GM23338 (cell line): ENCODE measurements around the gene PCSK5.

Source experiments
- CREB1 ChIP-seq: fragments of 250-450 bp; sonication (Bioruptor Pico); IDR thresholded peaks from 2 replicates; pipeline ENCODE4 v1.5.0; 2020; ENCODE audit warnings: low read depth, mild to moderate bottlenecking, moderate library complexity
- CTCF ChIP-seq, 2 experiments: fragments of 200-600 bp in 1 of 2; sonication (generic) in 1 of 2; conservative IDR thresholded peaks; 2 replicates each; pipeline versions ENCODE4 v1.5.1 to v1.6.1; 2016 to 2017; ENCODE audit warnings: antibody characterized with exemption in 2 of 2, low read depth in 2 of 2, mild to moderate bottlenecking in 2 of 2, moderate library complexity in 1 of 2
- ETS1 ChIP-seq: IDR thresholded peaks from 2 replicates; pipeline ENCODE4 v1.6.1; 2016; ENCODE audit warnings: antibody characterized with exemption
- EZH2 ChIP-seq: fragments of 200-600 bp; sonication (generic); IDR thresholded peaks from one replicate; pipeline ENCODE4 v1.8.0; 2017; ENCODE audit warnings: antibody characterized with exemption, mild to moderate bottlenecking, low read depth; ENCODE audit not compliant: unreplicated experiment
- EZH2phosphoT487 ChIP-seq: fragments of 200-600 bp; sonication (generic); IDR thresholded peaks from one replicate; pipeline ENCODE4 v1.8.1; 2018; ENCODE audit warnings: antibody characterized with exemption; ENCODE audit not compliant: unreplicated experiment
- JUNB ChIP-seq: IDR thresholded peaks from one replicate; pipeline ENCODE4 v1.6.1; 2016; ENCODE audit warnings: antibody characterized with exemption; ENCODE audit not compliant: unreplicated experiment
- NANOG ChIP-seq: IDR thresholded peaks from 2 replicates; pipeline ENCODE4 v1.6.1; 2016; ENCODE audit warnings: antibody characterized with exemption, borderline replicate concordance
- POLR2AphosphoS5 ChIP-seq: IDR thresholded peaks from 2 replicates; pipeline ENCODE4 v1.6.1; 2016; ENCODE audit warnings: antibody characterized with exemption, low read depth
- STAT1 ChIP-seq: IDR thresholded peaks from one replicate; pipeline ENCODE4 v1.6.1; 2016; ENCODE audit warnings: antibody characterized with exemption; ENCODE audit not compliant: unreplicated experiment
- ZNF114 ChIP-seq: fragments of 250-450 bp; sonication (Bioruptor Pico); IDR thresholded peaks from 2 replicates; pipeline ENCODE4 v1.5.0; 2020; ENCODE audit warnings: mild to moderate bottlenecking, moderate library complexity
- ZNF331 ChIP-seq: fragments of 250-450 bp; sonication (Bioruptor Pico); IDR thresholded peaks from 2 replicates; pipeline ENCODE4 v1.5.0; 2020; ENCODE audit warnings: low read depth, mild to moderate bottlenecking, moderate library complexity
- TF ChIP-seq, protein P1 (sequence below): IDR thresholded peaks from one replicate; pipeline ENCODE4 v1.6.1; 2018; ENCODE audit warnings: antibody characterized with exemption; ENCODE audit not compliant: unreplicated experiment
- TF ChIP-seq, protein P2 (sequence below): fragments of 250-450 bp; sonication (Bioruptor Pico); IDR thresholded peaks from 2 replicates; pipeline ENCODE4 v1.5.0; 2020; ENCODE audit warnings: mild to moderate bottlenecking, moderate library complexity

GRCh38 chr9:76037587-76038225, 147.2 kb downstream of the PCSK5 start:
- TF ChIP-seq POLR2AphosphoS5 (no peak), CREB1 (CRISPR knock-in tag) (no peak), CTCF (conservative IDR thresholded peaks at IDR 0.05; ENCODE audit: low read depth in 2 of 2) (no peak), EZH2phosphoT487 (no peak), ZNF114 (CRISPR knock-in tag) (no peak), ZNF331 (CRISPR knock-in tag) (no peak), EZH2 (no peak), JUNB (no peak), NANOG (no peak), STAT1 (no peak), ETS1 (no peak)
- TF ChIP-seq, protein P1, sequence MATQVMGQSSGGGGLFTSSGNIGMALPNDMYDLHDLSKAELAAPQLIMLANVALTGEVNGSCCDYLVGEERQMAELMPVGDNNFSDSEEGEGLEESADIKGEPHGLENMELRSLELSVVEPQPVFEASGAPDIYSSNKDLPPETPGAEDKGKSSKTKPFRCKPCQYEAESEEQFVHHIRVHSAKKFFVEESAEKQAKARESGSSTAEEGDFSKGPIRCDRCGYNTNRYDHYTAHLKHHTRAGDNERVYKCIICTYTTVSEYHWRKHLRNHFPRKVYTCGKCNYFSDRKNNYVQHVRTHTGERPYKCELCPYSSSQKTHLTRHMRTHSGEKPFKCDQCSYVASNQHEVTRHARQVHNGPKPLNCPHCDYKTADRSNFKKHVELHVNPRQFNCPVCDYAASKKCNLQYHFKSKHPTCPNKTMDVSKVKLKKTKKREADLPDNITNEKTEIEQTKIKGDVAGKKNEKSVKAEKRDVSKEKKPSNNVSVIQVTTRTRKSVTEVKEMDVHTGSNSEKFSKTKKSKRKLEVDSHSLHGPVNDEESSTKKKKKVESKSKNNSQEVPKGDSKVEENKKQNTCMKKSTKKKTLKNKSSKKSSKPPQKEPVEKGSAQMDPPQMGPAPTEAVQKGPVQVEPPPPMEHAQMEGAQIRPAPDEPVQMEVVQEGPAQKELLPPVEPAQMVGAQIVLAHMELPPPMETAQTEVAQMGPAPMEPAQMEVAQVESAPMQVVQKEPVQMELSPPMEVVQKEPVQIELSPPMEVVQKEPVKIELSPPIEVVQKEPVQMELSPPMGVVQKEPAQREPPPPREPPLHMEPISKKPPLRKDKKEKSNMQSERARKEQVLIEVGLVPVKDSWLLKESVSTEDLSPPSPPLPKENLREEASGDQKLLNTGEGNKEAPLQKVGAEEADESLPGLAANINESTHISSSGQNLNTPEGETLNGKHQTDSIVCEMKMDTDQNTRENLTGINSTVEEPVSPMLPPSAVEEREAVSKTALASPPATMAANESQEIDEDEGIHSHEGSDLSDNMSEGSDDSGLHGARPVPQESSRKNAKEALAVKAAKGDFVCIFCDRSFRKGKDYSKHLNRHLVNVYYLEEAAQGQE: no peak
- TF ChIP-seq, protein P2, sequence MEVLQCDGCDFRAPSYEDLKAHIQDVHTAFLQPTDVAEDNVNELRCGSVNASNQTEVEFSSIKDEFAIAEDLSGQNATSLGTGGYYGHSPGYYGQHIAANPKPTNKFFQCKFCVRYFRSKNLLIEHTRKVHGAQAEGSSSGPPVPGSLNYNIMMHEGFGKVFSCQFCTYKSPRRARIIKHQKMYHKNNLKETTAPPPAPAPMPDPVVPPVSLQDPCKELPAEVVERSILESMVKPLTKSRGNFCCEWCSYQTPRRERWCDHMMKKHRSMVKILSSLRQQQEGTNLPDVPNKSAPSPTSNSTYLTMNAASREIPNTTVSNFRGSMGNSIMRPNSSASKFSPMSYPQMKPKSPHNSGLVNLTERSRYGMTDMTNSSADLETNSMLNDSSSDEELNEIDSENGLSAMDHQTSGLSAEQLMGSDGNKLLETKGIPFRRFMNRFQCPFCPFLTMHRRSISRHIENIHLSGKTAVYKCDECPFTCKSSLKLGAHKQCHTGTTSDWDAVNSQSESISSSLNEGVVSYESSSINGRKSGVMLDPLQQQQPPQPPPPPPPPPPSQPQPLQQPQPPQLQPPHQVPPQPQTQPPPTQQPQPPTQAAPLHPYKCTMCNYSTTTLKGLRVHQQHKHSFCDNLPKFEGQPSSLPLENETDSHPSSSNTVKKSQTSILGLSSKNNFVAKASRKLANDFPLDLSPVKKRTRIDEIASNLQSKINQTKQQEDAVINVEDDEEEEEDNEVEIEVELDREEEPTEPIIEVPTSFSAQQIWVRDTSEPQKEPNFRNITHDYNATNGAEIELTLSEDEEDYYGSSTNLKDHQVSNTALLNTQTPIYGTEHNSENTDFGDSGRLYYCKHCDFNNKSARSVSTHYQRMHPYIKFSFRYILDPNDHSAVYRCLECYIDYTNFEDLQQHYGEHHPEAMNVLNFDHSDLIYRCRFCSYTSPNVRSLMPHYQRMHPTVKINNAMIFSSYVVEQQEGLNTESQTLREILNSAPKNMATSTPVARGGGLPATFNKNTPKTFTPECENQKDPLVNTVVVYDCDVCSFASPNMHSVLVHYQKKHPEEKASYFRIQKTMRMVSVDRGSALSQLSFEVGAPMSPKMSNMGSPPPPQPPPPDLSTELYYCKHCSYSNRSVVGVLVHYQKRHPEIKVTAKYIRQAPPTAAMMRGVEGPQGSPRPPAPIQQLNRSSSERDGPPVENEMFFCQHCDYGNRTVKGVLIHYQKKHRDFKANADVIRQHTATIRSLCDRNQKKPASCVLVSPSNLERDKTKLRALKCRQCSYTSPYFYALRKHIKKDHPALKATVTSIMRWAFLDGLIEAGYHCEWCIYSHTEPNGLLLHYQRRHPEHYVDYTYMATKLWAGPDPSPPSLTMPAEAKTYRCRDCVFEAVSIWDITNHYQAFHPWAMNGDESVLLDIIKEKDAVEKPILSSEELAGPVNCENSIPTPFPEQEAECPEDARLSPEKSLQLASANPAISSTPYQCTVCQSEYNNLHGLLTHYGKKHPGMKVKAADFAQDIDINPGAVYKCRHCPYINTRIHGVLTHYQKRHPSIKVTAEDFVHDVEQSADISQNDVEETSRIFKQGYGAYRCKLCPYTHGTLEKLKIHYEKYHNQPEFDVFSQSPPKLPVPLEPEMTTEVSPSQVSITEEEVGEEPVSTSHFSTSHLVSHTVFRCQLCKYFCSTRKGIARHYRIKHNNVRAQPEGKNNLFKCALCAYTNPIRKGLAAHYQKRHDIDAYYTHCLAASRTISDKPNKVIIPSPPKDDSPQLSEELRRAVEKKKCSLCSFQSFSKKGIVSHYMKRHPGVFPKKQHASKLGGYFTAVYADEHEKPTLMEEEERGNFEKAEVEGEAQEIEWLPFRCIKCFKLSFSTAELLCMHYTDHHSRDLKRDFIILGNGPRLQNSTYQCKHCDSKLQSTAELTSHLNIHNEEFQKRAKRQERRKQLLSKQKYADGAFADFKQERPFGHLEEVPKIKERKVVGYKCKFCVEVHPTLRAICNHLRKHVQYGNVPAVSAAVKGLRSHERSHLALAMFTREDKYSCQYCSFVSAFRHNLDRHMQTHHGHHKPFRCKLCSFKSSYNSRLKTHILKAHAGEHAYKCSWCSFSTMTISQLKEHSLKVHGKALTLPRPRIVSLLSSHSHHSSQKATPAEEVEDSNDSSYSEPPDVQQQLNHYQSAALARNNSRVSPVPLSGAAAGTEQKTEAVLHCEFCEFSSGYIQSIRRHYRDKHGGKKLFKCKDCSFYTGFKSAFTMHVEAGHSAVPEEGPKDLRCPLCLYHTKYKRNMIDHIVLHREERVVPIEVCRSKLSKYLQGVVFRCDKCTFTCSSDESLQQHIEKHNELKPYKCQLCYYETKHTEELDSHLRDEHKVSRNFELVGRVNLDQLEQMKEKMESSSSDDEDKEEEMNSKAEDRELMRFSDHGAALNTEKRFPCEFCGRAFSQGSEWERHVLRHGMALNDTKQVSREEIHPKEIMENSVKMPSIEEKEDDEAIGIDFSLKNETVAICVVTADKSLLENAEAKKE (CRISPR knock-in tag): no peak
